Astrocyte (in vitro differentiated cells and primary cell): Measurements from ENCODE around the gene MFAP1. TPM values are rescaled to one million over a fixed set of nuclear protein-coding genes. Genes with fewer than 3 reads are reported as not detected.

ENCODE experiments used
- DNase-seq: peaks from one replicate; pipeline ENCODE4 v3.0.0-alpha.2; 2010; ENCODE audit warnings: low read depth
- FAIRE-seq: peaks from 2 replicates; lab custom pipeline; 2011; peaks lifted over from hg19 to GRCh38; lab: Jason Lieb, UNC
- H2AFZ ChIP-seq: 2 replicates; pipeline ENCODE4 v1.6.0; 2012; ENCODE audit warnings: low read depth, low read length, inconsistent platforms
- H3K27ac ChIP-seq: 2 replicates; pipeline ENCODE4 v1.5.1; 2011; ENCODE audit warnings: low read depth, low read length, inconsistent platforms
- H3K27me3 ChIP-seq: 2 replicates; pipeline ENCODE4 v1.6.0; 2011; ENCODE audit warnings: low read length, inconsistent platforms; ENCODE audit not compliant: insufficient read depth
- H3K36me3 ChIP-seq: 2 replicates; pipeline ENCODE4 v1.5.1; 2011; ENCODE audit warnings: low read length, inconsistent platforms; ENCODE audit not compliant: insufficient read depth
- H3K4me1 ChIP-seq: 2 replicates; pipeline ENCODE4 v1.5.1; 2011; ENCODE audit warnings: low read length, inconsistent platforms; ENCODE audit not compliant: insufficient read depth
- H3K4me2 ChIP-seq: 2 replicates; pipeline ENCODE4 v1.6.0; 2012; ENCODE audit warnings: low read length, inconsistent platforms
- H3K4me3 ChIP-seq: 2 replicates; pipeline ENCODE4 v1.5.1; 2011; ENCODE audit warnings: low read depth, mild to moderate bottlenecking, low read length, inconsistent platforms; ENCODE audit not compliant: insufficient read depth
- H3K79me2 ChIP-seq: 2 replicates; pipeline ENCODE4 v1.6.0; 2012; ENCODE audit warnings: mild to moderate bottlenecking, low read length, inconsistent platforms; ENCODE audit not compliant: insufficient read depth
- H3K9ac ChIP-seq: 2 replicates; pipeline ENCODE4 v1.6.0; 2012; ENCODE audit warnings: mild to moderate bottlenecking, low read length, inconsistent platforms
- H3K9me3 ChIP-seq: 2 replicates; pipeline ENCODE4 v1.5.1; 2012; ENCODE audit warnings: low read depth, mild to moderate bottlenecking, low read length, inconsistent platforms; ENCODE audit not compliant: insufficient read depth
- H4K20me1 ChIP-seq: 2 replicates; pipeline ENCODE4 v1.6.0; 2012; ENCODE audit warnings: low read length, inconsistent platforms; ENCODE audit not compliant: insufficient read depth
- H3K27ac Mint-ChIP-seq: one replicate; pipeline ENCODE4 v1.8.0; 2021; ENCODE audit warnings: mild to moderate bottlenecking, mixed read lengths; ENCODE audit not compliant: unreplicated experiment
- H3K27me3 Mint-ChIP-seq: one replicate; pipeline ENCODE4 v1.8.0; 2021; ENCODE audit warnings: low read depth, mixed read lengths; ENCODE audit not compliant: unreplicated experiment
- H3K36me3 Mint-ChIP-seq: one replicate; pipeline ENCODE4 v1.8.0; 2021; ENCODE audit warnings: low read depth, mixed read lengths; ENCODE audit not compliant: unreplicated experiment
- H3K4me1 Mint-ChIP-seq: one replicate; pipeline ENCODE4 v1.8.0; 2021; ENCODE audit warnings: low read depth, mixed read lengths; ENCODE audit not compliant: unreplicated experiment
- H3K4me3 Mint-ChIP-seq: one replicate; pipeline ENCODE4 v1.8.0; 2021; ENCODE audit warnings: mild to moderate bottlenecking, moderate library complexity, mixed read lengths; ENCODE audit not compliant: unreplicated experiment
- H3K9me3 Mint-ChIP-seq: one replicate; pipeline ENCODE4 v1.8.0; 2021; ENCODE audit warnings: mild to moderate bottlenecking, mixed read lengths; ENCODE audit not compliant: unreplicated experiment
- EZH2 ChIP-seq: IDR thresholded peaks from 2 replicates; pipeline ENCODE4 v1.6.1; 2012; ENCODE audit warnings: mild to moderate bottlenecking, low read length, inconsistent platforms; ENCODE audit not compliant: insufficient read depth
- total RNA-seq: library from RNA; stranded (reverse); gene quantifications from 2 replicates; pipeline ENCODE4 v1.2.1, GENCODE V29; 2021
- TF ChIP-seq, protein P1 (sequence below): IDR thresholded peaks from 2 replicates; pipeline ENCODE4 v1.5.1; 2011; ENCODE audit warnings: low read depth, mild to moderate bottlenecking, inconsistent platforms, low read length, moderate library complexity; ENCODE audit not compliant: insufficient read depth

MFAP1 gene
- total RNA-seq, 1 donor from 2014 or later = 33.1 TPM

DNA sequence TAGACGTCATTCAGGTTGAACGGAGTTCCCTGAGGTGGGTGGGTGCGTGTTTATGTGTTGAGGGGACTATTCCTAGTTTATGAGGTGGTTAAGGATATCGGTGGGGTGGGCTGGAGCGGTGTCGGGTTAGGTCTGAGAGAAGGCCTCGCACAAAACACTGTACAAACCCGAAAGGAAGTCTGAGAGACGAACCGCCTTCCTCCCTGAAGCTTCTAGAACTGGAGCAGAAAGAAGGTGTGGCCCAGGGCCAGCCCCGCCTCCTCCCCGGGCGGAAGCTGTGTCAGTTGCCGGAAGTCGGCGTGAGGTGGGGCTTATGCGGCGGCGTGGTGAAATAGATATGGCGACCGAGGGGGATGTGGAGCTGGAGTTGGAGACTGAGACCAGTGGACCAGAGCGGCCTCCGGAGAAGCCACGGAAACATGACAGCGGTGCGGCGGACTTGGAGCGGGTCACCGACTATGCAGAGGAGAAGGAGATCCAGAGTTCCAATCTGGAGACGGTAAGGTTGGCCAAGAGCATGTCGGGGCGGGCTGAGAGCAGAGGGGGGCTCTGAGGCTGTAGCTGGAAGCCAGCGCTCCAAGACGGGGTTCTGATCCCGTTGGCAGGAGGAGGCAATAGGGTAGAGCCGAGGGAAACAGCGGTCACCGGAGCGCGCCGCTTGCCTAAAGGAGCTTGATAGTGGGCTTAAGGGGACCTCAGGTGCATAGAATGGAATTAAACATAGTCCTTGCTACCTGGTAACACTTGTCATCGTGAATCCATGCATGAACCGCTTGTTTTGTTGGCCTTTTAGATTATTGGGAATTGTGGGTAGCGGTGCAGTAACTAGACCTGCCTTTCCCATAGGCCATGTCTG, 24.0 kb downstream of the MFAP1 start, which contains the start of gene HYPK:
Gene HYPK (plus strand): TSS at position 314 of the 856 bp plus-strand sequence. CDS start 24 bp downstream, at position 338.
- peaks cover 20% of the 10 kb centered on the region for H3K79me2 ChIP-seq
- FAIRE-seq = no peak
- H2AFZ ChIP-seq = peak within 1 kb of the TSS; percentile 78
- no peaks in the 10 kb centered on the region for H3K27me3 Mint-ChIP-seq
- H3K9ac ChIP-seq = peak within 1 kb of the TSS; percentile 95
- peak within 1 kb of the TSS; percentile 96 for H3K4me2 ChIP-seq
- H3K4me1 Mint-ChIP-seq = peaks cover 43% of the 10 kb centered on the region
- peak within 1 kb of the TSS; percentile 99 for H3K27ac Mint-ChIP-seq
- H3K4me3 ChIP-seq = peak within 1 kb of the TSS; percentile 100
- H3K9me3 ChIP-seq = no peaks in the 10 kb centered on the region
- peaks cover 34% of the 10 kb centered on the region for H3K36me3 ChIP-seq
- no peaks in the 10 kb centered on the region for H3K27me3 ChIP-seq
- peak within 1 kb of the TSS; percentile 71 for H3K27ac ChIP-seq
- H3K9me3 Mint-ChIP-seq = peaks cover 2% of the 10 kb centered on the region
- H3K4me1 ChIP-seq = peaks cover 19% of the 10 kb centered on the region
- H4K20me1 ChIP-seq = peaks cover 23% of the 10 kb centered on the region
- TF ChIP-seq EZH2 = no peak
- TF ChIP-seq, protein P1, sequence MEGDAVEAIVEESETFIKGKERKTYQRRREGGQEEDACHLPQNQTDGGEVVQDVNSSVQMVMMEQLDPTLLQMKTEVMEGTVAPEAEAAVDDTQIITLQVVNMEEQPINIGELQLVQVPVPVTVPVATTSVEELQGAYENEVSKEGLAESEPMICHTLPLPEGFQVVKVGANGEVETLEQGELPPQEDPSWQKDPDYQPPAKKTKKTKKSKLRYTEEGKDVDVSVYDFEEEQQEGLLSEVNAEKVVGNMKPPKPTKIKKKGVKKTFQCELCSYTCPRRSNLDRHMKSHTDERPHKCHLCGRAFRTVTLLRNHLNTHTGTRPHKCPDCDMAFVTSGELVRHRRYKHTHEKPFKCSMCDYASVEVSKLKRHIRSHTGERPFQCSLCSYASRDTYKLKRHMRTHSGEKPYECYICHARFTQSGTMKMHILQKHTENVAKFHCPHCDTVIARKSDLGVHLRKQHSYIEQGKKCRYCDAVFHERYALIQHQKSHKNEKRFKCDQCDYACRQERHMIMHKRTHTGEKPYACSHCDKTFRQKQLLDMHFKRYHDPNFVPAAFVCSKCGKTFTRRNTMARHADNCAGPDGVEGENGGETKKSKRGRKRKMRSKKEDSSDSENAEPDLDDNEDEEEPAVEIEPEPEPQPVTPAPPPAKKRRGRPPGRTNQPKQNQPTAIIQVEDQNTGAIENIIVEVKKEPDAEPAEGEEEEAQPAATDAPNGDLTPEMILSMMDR = no peak
- peak; percentile 74 for DNase-seq
- peak within 1 kb of the TSS; percentile 100 for H3K4me3 Mint-ChIP-seq
- peaks cover 23% of the 10 kb centered on the region for H3K36me3 Mint-ChIP-seq

GRCh38 chr15:43799945-43800285, 24.6 kb downstream of the MFAP1 start, which contains the start of gene SERINC4:
SERINC4 (minus strand) TSS chr15:43800220; CDS start chr15:43799986, 234 bp downstream.
- no peak for FAIRE-seq
- Histone ChIP-seq H3K27ac (peak within 1 kb of the TSS; percentile 71), H3K4me3 (peak within 1 kb of the TSS; percentile 100), H3K36me3 (peaks cover 35% of the 10 kb centered on the region), H2AFZ (peak within 1 kb of the TSS; percentile 78), H4K20me1 (peaks cover 29% of the 10 kb centered on the region), H3K79me2 (peaks cover 26% of the 10 kb centered on the region), H3K9ac (peak within 1 kb of the TSS; percentile 95), H3K4me2 (peak within 1 kb of the TSS; percentile 96), H3K9me3 (no peaks in the 10 kb centered on the region), H3K4me1 (peaks cover 19% of the 10 kb centered on the region), H3K27me3 (no peaks in the 10 kb centered on the region)
- H3K4me1 Mint-ChIP-seq = peaks cover 49% of the 10 kb centered on the region
- H3K27me3 Mint-ChIP-seq = no peaks in the 10 kb centered on the region
- H3K27ac Mint-ChIP-seq = peak within 1 kb of the TSS; percentile 99
- TF ChIP-seq, protein P1 = no peak
- TF ChIP-seq EZH2 = no peak
- no peak for DNase-seq
- peak within 1 kb of the TSS; percentile 100 for H3K4me3 Mint-ChIP-seq
- H3K9me3 Mint-ChIP-seq = peaks cover 2% of the 10 kb centered on the region
- peaks cover 28% of the 10 kb centered on the region for H3K36me3 Mint-ChIP-seq
